SK-N-SH treated with all-trans-retinoic acid at 6 μM for 48 hours (cell line): Measurements from ENCODE around the gene NALCN.

Experiments used
- CREB5 ChIP-seq: fragments of 250-450 bp; sonication (Bioruptor Pico); IDR thresholded peaks from 2 replicates; pipeline ENCODE4 v1.5.1; 2020; ENCODE audit warnings: low read depth, mild to moderate bottlenecking, moderate library complexity
- PPARA ChIP-seq: fragments of 250-450 bp; sonication (Bioruptor Pico); IDR thresholded peaks from 2 replicates; pipeline ENCODE4 v1.5.0; 2020; ENCODE audit warnings: mild to moderate bottlenecking, borderline replicate concordance
- ZFP3 ChIP-seq: fragments of 250-450 bp; sonication (Bioruptor Pico); IDR thresholded peaks from 2 replicates; pipeline ENCODE4 v1.5.0; 2020; ENCODE audit warnings: mild to moderate bottlenecking, moderate library complexity

GRCh38 chr13:101292711-101293110 lies 123.6 kb downstream of the NALCN start:
- TF ChIP-seq ZFP3 (CRISPR knock-in tag) (no peak), CREB5 (no peak), PPARA (CRISPR knock-in tag) (no peak)
